C1 segment of cervical spinal cord (tissue), 14 donors: ENCODE measurements around the gene GLI1.
"Not testable (repeated sequence)": the region's sequence is repeated elsewhere in the genome, so short reads cannot be mapped to it uniquely, and the experiment has no call there.

Source experiments
- DNase-seq, 14 donors: peaks; one replicate each; lab custom pipeline; 2025; lab: John Stamatoyannopoulos, UW

Gene GLI1

GRCh38 chr12:57459750-57460467 is at the start of gene GLI1:
TSS of gene GLI1 (plus strand) at chr12:57459785. CDS start at chr12:57463692, 3,907 bp downstream.
- peak in 1 of 14 donors; percentile 52 for DNase-seq

DNA sequence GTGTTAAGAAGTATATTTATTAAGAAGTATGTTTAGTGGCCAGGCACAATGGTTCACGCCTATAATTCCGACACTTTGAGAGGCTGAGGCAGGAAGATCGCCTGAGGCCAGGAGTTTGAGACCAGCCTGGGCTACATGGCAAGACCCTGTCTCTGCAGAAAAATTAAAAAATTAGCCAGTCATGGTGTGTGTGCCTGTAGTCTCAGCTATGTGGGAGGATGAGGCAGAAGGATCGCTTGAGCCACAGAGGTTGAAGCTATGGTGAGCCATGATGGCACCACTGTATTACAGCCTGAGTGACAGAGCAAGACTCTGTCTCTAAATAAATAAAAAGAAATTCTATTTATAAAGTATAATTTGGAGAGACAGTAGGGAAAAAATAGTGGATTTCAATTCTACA is 49.1 kb upstream of the GLI1 start:
- DNase-seq = no peak

DNA sequence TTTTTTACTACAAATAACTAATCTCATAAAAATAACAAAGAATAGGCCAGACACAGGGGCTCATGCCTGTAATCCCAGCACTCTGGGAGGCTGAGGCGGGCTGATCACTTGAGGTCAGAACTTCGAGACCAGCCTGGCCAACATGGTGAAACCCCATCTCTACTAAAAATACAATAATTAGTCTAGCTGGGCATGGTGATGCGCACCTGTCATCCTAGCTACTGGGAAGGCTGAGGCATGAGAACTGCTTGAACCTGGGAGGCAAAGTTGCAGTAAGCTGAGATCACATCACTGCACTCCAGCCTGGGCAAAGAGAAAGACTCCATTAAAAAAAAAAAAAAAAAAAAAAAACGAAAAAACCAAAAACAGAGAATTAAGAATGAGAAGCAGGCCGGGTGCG is 45.4 kb upstream of the GLI1 start:
- not testable (repeated sequence) for DNase-seq

- DNase-seq = no peak
Measured at GRCh38 chr12:57415088-57415487, 44.5 kb upstream of the GLI1 start.

- DNase-seq = no peak
Measured at GRCh38 chr12:57416039-57416996, 43.3 kb upstream of the GLI1 start.

GRCh38 chr12:57418255-57418654 is 41.3 kb upstream of the GLI1 start:
- no peak for DNase-seq

DNA sequence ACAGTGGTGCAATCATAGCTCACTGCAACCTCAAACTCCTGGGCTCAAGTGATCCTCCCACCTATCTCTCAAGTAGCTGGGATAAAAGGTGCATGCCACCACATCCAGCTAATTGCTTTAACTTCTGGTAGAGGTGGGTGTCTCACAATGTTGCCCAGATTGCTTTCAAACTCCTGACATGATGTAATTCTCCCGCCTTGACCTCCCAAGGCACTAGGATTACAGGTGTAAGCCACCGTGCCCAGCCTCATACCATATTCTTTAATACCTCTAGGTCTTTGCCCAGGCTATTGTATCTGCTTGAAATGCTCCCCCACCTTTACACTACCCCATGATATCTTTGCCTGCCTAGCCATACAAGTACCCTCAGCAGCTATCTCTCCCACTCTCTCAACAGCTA is 40.1 kb upstream of the GLI1 start:
- DNase-seq = no peak

GRCh38 chr12:57420482-57420881 is 39.1 kb upstream of the GLI1 start:
- DNase-seq = no peak

- DNase-seq = not testable (repeated sequence)
Measured at GRCh38 chr12:57426948-57427347, 32.6 kb upstream of the GLI1 start.

- no peak for DNase-seq
Measured at GRCh38 chr12:57428965-57429364, 30.6 kb upstream of the GLI1 start.

- no peak for DNase-seq
Measured at GRCh38 chr12:57429473-57430111, 30.0 kb upstream of the GLI1 start.

- DNase-seq = peak in 9 of 14 donors; percentile 21 to 72 (median 50)
Measured at GRCh38 chr12:57430112-57430930, 29.3 kb upstream of the GLI1 start.

GRCh38 chr12:57430931-57431566 is 28.5 kb upstream of the GLI1 start, which contains the start of gene R3HDM2:
TSS of gene R3HDM2 (minus strand) at chr12:57431043. CDS start at chr12:57310428, 120,615 bp downstream.
- peak; percentile 54 to 94 (median 88) for DNase-seq

GRCh38 chr12:57431654-57432188 is 27.9 kb upstream of the GLI1 start:
- DNase-seq = no peak

- DNase-seq = no peak
Measured at GRCh38 chr12:57433370-57433769, 26.2 kb upstream of the GLI1 start.

GRCh38 chr12:57434517-57435223 is 24.9 kb upstream of the GLI1 start, which contains the start of gene INHBC:
TSS of gene INHBC (plus strand) at chr12:57434784. CDS start at chr12:57434887, 103 bp downstream.
- no peak for DNase-seq

DNA sequence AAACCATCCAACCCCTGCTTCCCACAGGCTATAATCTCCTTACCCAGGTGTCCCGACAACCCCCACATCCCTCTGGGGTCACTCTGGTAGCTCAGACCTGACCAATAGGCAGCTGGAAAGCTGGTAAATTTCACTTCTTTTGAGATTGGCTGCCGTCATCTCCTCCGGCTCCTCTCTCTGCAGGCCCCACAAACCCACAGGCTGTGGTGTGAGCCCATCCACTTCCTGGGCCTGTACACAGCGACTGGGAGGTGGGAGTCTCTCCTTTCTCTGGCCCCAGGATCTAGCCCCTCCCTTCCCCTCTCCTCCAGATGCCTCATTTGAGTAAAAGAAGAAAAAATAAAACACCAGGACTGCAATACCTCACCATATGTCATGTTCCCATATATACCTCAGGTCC is 24.3 kb upstream of the GLI1 start:
- DNase-seq = no peak

- no peak for DNase-seq
Measured at GRCh38 chr12:57438400-57438799, 21.2 kb upstream of the GLI1 start.

GRCh38 chr12:57439762-57440266 is 19.8 kb upstream of the GLI1 start:
- no peak for DNase-seq
